Caki2 (cell line): ENCODE results near the gene SLC17A3. TPM values are rescaled to one million over a fixed set of nuclear protein-coding genes. Genes with fewer than 3 reads are reported as not detected.
A peak's percentile ranks its signal among the peaks of the same experiment; 100 is the strongest.

Experiments
- DNase-seq: peaks from one replicate; pipeline ENCODE4 v3.0.0-alpha.2; 2015; ENCODE audit warnings: low read depth
- in situ Hi-C: cut with HindIII; loops from 2 replicates; pipeline ENCODE4 v1.10.0; 2016; ENCODE audit warnings: low sequenced_read_pairs, low pct_unique_long_range_greater_than_20kb, mixed read lengths
- total RNA-seq: library from RNA; depleted of rRNA; stranded (reverse); fragments of >200 nt; shearing (Covaris generic); gene quantifications from 2 replicates; pipeline ENCODE4 v1.2.3, GENCODE V29; 2014; ENCODE audit warnings: low replicate concordance

Gene SLC17A3
- total RNA-seq, 1 experiment from 2014 or later = 1.5 TPM

DNA sequence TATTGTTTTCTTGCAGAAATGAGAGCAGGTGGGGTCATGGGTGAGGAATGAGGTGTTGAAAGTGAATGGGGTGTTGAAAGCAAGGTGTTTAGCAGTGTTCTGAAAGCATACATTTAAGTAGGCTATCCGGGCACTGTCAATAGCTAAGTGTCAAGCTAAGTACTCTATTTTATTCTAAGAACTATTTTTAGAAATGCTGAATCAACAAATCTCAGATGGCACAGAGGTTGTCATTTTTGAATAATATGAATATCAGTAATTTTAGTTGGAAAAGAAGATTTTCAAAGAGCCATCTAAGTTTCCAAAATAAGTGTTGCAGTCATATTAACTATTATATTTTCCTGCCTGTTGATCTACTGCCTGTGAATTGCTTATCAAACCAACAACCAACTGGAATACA lies 21.7 kb upstream of the SLC17A3 start:
- in situ Hi-C loops = loop anchor here (10.0 kb wide), 1 partner anchor 109 kb away; no protein-coding TSS in a partner anchor
- no peak for DNase-seq

- DNase-seq = no peak
- in situ Hi-C loops = loop anchor here (10.0 kb wide), 1 partner anchor 111 kb away; no protein-coding TSS in a partner anchor
Observed at GRCh38 chr6:25893778-25894177, 19.7 kb upstream of the SLC17A3 start.

DNA sequence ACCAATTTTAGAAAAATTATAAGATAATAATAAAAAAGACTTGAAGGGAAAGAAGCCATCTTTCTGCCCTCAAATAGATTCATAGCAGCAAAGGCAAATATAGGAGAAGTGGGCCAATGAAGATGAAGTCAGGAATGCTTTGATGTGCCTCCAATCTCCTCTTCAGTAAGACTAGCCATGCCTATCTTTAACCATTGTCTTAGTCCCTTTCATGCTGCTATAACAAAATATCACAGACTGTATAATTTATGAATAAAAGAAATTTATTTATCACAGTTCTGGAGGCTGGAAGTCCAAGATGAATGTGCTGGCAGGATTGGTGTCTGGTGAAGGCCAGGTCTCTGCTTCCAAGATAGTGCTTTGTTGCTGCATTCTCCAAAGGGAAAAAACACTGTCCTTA lies 18.8 kb upstream of the SLC17A3 start:
- no peak for DNase-seq
- in situ Hi-C loops = loop anchor here (10.0 kb wide), 1 partner anchor 112 kb away; no protein-coding TSS in a partner anchor

DNA sequence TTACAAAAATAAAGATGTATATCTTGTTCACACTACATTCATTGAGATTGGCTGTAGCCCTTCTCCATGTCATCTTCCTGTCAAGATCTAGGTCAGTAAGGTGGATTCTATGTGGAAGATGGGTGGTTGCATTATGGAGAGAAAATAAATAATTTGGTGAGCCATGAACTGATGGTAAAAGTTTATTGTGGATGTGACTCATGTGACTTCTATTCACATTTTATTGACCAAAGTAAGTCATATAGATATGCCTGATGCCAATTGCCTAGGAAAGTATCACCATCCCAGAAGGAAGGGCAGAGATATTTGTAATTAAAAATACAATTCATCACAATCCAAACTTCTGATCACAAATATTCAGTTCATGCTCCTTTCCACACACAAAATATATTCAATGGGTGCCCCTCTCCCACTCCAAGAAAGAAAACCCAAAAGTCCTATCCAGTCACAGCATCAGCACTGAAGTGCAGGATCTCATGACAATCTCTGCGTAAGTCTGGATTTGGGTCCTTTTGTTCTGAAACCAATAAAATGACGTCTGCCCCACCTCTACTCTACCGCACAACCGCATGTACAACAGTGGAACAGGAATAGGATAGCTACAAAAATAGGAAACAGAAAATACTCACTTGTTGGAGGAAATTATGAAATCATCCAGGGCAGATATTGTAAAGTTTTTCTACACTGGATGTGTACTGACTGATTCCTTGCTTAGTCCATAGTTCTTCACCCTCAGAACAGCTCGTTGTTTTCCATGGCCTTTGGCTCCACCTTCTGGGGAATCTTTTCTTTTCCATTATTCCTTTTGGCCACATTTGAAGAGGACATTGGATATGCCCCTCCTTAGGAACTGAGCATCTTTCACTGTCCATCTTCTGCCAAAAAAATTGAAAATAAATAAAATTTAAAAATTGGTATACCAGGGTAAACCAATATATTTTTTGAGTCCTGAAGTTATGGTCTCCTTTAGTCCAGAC lies 16.1 kb upstream of the SLC17A3 start:
- in situ Hi-C loops = loop anchor here (10.0 kb wide), 1 partner anchor 115 kb away; no protein-coding TSS in a partner anchor
- peak; percentile 73 for DNase-seq

DNA sequence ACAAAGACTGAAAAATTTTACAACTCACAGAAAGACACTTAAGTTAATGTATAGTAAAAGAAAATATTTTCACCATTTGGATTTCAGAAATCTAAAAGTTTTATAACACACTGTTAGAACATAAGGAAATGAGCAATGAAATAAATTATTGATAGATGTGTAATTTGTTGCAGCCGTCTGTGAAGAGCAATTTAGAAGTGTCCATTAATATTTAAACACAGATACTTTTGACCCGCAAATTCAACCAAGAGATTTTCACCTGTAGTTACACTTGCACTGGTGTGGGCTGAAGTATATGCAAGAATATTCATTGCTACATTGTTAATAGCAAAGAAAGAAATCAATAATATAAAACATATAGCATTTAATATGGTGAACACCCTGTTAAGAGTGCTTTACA lies 14.6 kb upstream of the SLC17A3 start:
- no peak for DNase-seq
- in situ Hi-C loops = no loop called here

DNA sequence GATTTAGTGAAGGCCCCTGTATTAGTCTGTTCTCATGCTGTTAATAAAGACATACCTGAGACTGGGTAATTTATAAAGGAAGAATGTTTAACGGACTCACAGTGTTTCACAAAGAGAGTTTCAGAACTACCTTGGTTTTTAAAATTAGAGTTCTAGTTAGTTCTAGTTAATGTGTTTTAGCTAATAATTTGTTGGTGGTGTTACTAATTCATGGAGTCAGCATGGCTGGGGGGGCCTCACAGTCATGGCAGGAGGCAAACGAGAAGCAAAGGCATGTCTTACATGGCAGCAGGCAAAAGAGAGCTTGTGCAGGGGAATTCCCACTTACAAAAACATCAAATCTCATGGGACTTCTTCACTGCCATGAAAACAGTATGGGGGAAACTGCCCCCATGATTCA lies 12.0 kb upstream of the SLC17A3 start:
- in situ Hi-C loops = no loop called here
- peak; percentile 54 for DNase-seq

- in situ Hi-C loops = no loop called here
- DNase-seq = peak; percentile 89
Observed at GRCh38 chr6:25883991-25884390, 9.9 kb upstream of the SLC17A3 start.

- in situ Hi-C loops = no loop called here
Observed at GRCh38 chr6:25883536-25883935, 9.5 kb upstream of the SLC17A3 start.

DNA sequence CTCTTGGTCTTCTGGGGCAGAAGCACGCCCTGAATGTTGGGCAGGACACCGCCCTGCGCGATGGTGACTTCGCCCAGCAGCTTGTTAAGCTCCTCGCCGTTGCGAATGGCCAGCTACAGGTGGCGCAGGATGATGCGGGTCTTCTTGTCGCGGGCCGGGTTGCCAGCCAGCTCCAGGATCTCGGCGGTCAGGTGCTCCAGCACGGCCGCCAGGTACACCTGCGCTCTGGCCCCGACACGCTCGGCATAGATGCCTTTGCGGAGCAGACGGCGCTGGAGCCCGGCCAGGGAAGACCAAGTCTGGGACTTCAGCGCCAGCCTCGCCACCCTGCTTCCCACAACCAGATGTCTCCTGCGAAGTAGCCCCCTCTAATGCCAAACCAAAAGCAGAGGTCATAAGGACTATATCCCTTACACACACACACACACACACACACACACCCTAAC lies 8.0 kb upstream of the SLC17A3 start:
- DNase-seq = no peak
- in situ Hi-C loops = no loop called here

More at GRCh38 chr6:25883536-25883935, 9.5 kb upstream of the SLC17A3 start:
- no peak for DNase-seq

- in situ Hi-C loops = no loop called here
- DNase-seq = no peak
Observed at GRCh38 chr6:25880601-25881000, 6.6 kb upstream of the SLC17A3 start.

GRCh38 chr6:25878721-25879322 lies 4.8 kb upstream of the SLC17A3 start:
- no peak for DNase-seq
- in situ Hi-C loops = no loop called here

DNA sequence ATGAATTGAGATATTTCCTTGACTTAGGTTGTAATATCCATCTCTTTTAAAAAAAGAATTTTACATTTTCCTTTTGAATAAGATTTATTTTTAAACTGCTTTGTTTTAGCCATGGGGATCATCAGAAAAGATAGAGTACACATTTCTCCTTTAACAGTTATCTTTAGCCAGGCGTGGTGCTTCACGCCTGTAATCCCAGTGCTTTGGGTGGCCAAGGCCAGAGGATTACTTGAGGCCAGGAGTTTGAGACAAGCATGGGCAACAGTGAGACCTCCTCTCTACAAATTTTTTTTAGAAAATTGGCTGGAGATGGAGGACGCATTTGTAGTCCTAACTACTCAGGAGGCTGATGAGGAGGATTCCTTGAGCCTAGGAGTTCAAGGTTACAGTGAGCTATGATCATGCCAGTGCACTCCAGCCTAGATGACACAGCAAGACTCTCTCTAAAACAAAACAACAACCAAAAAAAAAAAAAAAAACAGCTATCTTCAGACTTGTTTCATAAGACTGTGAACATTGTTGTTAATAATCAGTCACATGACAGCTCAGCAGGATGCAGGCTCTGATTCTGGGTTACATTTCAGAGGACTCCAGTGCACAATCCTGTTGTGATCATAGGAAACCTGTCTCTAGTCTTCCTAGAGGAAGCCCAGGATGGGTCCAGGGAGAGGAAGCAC lies 2.0 kb upstream of the SLC17A3 start:
- peak; percentile 63 for DNase-seq
- in situ Hi-C loops = no loop called here

DNA sequence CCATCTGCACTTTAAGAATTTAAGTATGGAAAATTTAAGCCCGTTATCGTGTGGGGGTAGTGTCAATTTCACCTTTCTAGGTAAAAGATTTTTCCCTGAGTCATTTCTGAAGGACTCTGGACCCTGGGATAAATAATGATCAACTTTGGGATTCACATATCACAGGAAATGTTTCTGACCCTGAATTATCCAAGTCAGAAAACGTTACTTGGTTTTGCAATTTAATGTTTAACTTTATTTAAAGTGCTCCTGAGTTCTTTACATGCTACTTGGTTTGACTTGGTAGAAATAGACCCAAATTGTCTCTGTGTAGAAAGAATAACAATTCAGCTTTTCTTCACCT lies 1.5 kb upstream of the SLC17A3 start:
- in situ Hi-C loops = no loop called here
- peak; percentile 68 for DNase-seq

DNA sequence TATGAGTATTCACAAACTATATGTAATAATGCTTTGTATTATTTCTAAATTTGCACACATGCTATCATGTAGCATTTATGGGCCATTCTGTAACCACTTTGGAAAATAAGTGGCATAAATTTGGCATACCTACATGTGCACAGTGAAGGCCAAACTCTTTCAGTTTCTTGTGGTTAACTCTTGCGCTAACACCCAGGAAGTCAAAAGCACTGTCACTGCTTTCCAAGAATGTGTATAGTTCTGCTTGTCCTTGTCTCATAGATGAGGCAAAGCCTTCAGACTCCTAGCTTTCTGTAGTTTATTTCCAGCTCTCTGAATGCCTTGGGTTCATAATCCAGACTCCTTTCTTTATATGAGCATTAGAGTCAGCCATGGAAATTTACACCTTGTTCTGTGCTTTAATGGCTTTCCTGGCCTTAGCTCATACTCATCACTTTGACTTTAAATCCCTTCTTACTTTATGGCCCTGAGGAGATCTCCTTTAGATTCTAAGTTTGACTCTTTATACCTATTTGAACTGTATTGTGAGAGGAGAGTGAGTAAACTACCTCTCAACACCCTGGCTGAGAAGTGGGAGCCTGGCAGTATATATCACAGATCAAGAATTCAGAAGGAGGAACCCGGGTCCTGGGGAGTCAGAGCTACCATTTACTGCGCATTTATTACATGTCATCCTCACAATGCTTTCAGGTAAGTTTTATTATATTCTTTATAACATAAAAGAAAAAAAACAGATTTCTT lies 949 bp upstream of the SLC17A3 start:
- DNase-seq = peak; percentile 22
- in situ Hi-C loops = no loop called here

- DNase-seq = peak; percentile 27
- in situ Hi-C loops = no loop called here
Observed at GRCh38 chr6:25872814-25873213, 1.2 kb downstream of the SLC17A3 start.

- no peak for DNase-seq
- in situ Hi-C loops = no loop called here
Observed at GRCh38 chr6:25869840-25870239, 4.2 kb downstream of the SLC17A3 start.

GRCh38 chr6:25868436-25869183 lies 5.4 kb downstream of the SLC17A3 start:
- no peak for DNase-seq
- in situ Hi-C loops = no loop called here
